ENCODE results near the gene INSM1. TPM values are rescaled to one million over a fixed set of nuclear protein-coding genes. Genes with fewer than 3 reads are reported as not detected.

INSM1 gene
- total RNA-seq, 1 experiment from 2014 or later: 3.3 TPM

DNA sequence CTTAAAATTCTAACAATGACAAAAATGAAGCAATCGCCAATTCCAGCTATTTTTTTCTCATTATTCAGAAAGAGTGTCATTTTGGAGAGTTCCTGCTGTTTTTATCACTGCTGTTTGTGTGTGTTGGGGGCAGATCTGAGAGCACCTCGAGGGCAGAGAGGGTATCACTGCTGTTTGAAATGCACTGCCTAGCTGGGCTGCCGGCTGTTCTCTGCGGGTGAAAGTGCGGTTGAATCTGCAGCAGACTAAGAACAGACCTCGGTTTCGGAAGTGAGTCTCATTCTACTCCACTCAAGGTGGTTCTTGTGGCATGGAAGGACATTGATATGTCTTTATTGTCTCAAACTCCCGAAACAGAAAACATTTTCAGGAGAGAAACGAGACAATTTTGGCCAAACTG is 18.3 kb downstream of the INSM1 start (continued):
- TF ChIP-seq, protein P1, sequence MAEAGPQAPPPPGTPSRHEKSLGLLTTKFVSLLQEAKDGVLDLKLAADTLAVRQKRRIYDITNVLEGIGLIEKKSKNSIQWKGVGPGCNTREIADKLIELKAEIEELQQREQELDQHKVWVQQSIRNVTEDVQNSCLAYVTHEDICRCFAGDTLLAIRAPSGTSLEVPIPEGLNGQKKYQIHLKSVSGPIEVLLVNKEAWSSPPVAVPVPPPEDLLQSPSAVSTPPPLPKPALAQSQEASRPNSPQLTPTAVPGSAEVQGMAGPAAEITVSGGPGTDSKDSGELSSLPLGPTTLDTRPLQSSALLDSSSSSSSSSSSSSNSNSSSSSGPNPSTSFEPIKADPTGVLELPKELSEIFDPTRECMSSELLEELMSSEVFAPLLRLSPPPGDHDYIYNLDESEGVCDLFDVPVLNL (CRISPR knock-in tag; IDR thresholded peaks at IDR 0.05; ENCODE audit: borderline replicate concordance, low read depth): no peak
- TF ChIP-seq ZNF396 (CRISPR knock-in tag; IDR thresholded peaks at IDR 0.05; ENCODE audit: borderline replicate concordance): no peak
- TF ChIP-seq, protein P2, sequence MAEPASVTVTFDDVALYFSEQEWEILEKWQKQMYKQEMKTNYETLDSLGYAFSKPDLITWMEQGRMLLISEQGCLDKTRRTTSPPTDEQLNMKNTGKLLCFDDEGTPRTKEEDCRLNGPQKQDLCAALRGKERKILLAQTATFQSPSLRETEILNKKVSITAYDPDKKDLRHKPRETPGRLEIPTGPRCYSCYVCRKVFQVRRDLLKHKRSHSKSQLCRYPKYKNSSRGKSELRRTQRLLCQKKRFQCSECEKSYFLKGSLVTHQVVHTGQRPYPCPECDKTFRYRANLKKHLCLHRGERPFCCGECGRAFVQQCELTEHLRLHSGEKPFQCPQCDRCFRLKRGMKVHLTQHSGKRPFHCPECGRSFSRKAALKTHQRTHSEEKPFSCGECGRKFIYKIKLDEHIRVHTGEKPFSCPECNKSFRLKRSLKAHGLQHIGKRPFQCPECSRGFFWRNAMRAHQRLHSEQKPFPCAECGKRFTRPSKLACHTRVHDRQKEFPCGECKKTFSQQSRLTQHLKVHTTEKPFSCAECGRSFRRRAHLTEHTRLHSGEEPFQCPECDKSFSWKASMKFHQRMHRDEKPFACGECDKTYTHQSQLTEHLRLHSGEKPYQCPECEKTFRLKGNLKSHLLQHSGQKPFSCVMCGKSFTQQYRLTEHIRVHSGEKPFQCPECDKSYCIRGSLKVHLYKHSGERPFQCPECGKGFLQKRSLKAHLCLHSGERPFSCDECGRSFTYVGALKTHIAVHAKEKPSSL (CRISPR knock-in tag; conservative IDR thresholded peaks at IDR 0.05): no peak
- no peak for TF ChIP-seq ZNF232 (CRISPR knock-in tag; IDR thresholded peaks at IDR 0.05)
- TF ChIP-seq, protein P3, sequence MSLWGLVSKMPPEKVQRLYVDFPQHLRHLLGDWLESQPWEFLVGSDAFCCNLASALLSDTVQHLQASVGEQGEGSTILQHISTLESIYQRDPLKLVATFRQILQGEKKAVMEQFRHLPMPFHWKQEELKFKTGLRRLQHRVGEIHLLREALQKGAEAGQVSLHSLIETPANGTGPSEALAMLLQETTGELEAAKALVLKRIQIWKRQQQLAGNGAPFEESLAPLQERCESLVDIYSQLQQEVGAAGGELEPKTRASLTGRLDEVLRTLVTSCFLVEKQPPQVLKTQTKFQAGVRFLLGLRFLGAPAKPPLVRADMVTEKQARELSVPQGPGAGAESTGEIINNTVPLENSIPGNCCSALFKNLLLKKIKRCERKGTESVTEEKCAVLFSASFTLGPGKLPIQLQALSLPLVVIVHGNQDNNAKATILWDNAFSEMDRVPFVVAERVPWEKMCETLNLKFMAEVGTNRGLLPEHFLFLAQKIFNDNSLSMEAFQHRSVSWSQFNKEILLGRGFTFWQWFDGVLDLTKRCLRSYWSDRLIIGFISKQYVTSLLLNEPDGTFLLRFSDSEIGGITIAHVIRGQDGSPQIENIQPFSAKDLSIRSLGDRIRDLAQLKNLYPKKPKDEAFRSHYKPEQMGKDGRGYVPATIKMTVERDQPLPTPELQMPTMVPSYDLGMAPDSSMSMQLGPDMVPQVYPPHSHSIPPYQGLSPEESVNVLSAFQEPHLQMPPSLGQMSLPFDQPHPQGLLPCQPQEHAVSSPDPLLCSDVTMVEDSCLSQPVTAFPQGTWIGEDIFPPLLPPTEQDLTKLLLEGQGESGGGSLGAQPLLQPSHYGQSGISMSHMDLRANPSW (CRISPR knock-in tag; conservative IDR thresholded peaks at IDR 0.05; ENCODE audit: low read depth): no peak
- TF ChIP-seq, protein P4, sequence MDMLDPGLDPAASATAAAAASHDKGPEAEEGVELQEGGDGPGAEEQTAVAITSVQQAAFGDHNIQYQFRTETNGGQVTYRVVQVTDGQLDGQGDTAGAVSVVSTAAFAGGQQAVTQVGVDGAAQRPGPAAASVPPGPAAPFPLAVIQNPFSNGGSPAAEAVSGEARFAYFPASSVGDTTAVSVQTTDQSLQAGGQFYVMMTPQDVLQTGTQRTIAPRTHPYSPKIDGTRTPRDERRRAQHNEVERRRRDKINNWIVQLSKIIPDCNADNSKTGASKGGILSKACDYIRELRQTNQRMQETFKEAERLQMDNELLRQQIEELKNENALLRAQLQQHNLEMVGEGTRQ (CRISPR knock-in tag; IDR thresholded peaks at IDR 0.05): no peak
- TF ChIP-seq, protein P5, sequence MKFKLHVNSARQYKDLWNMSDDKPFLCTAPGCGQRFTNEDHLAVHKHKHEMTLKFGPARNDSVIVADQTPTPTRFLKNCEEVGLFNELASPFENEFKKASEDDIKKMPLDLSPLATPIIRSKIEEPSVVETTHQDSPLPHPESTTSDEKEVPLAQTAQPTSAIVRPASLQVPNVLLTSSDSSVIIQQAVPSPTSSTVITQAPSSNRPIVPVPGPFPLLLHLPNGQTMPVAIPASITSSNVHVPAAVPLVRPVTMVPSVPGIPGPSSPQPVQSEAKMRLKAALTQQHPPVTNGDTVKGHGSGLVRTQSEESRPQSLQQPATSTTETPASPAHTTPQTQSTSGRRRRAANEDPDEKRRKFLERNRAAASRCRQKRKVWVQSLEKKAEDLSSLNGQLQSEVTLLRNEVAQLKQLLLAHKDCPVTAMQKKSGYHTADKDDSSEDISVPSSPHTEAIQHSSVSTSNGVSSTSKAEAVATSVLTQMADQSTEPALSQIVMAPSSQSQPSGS (CRISPR knock-in tag; IDR thresholded peaks at IDR 0.05; ENCODE audit: borderline replicate concordance, low read depth): no peak

DNA sequence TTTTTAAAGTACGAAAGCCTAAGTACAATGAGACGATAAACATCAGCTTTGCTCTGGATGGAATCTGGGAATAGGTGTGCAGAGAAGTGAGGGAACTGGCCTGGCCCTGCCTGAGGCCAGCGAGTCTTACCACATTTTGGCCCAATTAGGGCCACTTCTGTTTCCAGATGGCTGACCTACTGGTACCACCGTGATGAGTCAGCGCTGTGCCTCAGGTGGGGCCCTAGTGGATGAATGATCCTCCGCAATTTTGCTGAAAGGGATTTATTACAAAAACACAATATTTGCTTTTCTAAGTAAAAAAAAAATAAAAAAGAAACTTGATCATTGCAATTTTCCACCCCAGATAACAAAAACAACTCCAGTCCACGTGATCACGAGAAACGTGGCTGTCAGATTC is 22.5 kb downstream of the INSM1 start:
- Mint-ChIP-seq H3K4me3 (no peak overlapping the region), H3K9me3 (no peaks in the 10 kb centered on the region), H3K36me3 (0 out of 2 replicates have a peak, but pooled peaks cover 8% of the 10 kb centered on the region), H3K27me3 (ENCODE audit: low read depth) (no peaks in the 10 kb centered on the region), H3K4me1 (peaks cover 3% of the 10 kb centered on the region; the same call in 1 of the 2 replicates), H3K27ac (no peak overlapping the region)
- no peak for DNase-seq (ENCODE audit: low spot score)
- ChIA-PET CTCF (no interaction called here), POLR2A (no interaction called here)
- TF ChIP-seq OVOL2 (CRISPR knock-in tag; IDR thresholded peaks at IDR 0.05; ENCODE audit: borderline replicate concordance): no peak
- TF ChIP-seq, protein P6, sequence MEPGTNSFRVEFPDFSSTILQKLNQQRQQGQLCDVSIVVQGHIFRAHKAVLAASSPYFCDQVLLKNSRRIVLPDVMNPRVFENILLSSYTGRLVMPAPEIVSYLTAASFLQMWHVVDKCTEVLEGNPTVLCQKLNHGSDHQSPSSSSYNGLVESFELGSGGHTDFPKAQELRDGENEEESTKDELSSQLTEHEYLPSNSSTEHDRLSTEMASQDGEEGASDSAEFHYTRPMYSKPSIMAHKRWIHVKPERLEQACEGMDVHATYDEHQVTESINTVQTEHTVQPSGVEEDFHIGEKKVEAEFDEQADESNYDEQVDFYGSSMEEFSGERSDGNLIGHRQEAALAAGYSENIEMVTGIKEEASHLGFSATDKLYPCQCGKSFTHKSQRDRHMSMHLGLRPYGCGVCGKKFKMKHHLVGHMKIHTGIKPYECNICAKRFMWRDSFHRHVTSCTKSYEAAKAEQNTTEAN (CRISPR knock-in tag; IDR thresholded peaks at IDR 0.05): no peak
- no peak for ATAC-seq

DNA sequence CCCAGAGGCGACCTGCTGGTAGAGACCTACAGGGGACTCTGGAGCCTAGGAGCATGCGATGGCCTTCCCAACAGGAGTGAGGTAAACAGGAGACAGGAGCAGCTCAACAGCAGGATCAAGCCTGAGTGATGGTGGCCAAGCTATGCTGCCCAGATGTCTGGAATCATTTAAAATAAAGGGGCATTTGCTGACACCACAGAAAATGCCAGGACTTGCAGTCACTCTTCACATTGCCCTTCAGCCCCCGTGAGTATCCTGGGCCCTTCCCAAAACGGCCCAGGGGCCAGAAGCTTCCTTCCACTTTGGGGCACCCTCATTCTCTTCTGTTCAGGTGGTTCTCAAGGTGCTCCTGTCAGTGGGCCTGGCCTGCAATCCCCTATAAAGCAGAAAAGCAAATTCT is 23.2 kb downstream of the INSM1 start:
- CTCF ChIA-PET: interaction anchor here (1.4 kb wide), 1 partner anchor 203 kb away, joined by 6 read pairs; no protein-coding TSS in a partner anchor
- Mint-ChIP-seq H3K27ac (no peak overlapping the region), H3K9me3 (no peaks in the 10 kb centered on the region), H3K4me1 (peaks cover 8% of the 10 kb centered on the region), H3K27me3 (ENCODE audit: low read depth) (no peaks in the 10 kb centered on the region), H3K36me3 (0 out of 2 replicates have a peak, but pooled peaks cover 8% of the 10 kb centered on the region), H3K4me3 (no peak overlapping the region)
- ATAC-seq: no peak
- no peak for DNase-seq (ENCODE audit: low spot score)
- POLR2A ChIA-PET: no interaction called here
- TF ChIP-seq SMAD4 (CRISPR knock-in tag; IDR thresholded peaks at IDR 0.05): no peak
- TF ChIP-seq, protein P7, sequence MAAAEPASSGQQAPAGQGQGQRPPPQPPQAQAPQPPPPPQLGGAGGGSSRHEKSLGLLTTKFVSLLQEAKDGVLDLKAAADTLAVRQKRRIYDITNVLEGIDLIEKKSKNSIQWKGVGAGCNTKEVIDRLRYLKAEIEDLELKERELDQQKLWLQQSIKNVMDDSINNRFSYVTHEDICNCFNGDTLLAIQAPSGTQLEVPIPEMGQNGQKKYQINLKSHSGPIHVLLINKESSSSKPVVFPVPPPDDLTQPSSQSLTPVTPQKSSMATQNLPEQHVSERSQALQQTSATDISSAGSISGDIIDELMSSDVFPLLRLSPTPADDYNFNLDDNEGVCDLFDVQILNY (CRISPR knock-in tag; IDR thresholded peaks at IDR 0.05): no peak
- TF ChIP-seq, protein P4 (CRISPR knock-in tag; IDR thresholded peaks at IDR 0.05): no peak
- no peak for TF ChIP-seq MXD4 (CRISPR knock-in tag; IDR thresholded peaks at IDR 0.05; ENCODE audit: borderline replicate concordance)
- no peak for TF ChIP-seq JAZF1 (CRISPR knock-in tag; IDR thresholded peaks at IDR 0.05)
- TF ChIP-seq, protein P8, sequence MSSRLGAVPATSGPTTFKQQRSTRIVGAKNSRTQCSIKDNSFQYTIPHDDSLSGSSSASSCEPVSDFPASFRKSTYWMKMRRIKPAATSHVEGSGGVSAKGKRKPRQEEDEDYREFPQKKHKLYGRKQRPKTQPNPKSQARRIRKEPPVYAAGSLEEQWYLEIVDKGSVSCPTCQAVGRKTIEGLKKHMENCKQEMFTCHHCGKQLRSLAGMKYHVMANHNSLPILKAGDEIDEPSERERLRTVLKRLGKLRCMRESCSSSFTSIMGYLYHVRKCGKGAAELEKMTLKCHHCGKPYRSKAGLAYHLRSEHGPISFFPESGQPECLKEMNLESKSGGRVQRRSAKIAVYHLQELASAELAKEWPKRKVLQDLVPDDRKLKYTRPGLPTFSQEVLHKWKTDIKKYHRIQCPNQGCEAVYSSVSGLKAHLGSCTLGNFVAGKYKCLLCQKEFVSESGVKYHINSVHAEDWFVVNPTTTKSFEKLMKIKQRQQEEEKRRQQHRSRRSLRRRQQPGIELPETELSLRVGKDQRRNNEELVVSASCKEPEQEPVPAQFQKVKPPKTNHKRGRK (CRISPR knock-in tag; IDR thresholded peaks at IDR 0.05; ENCODE audit: borderline replicate concordance): no peak

Measured in WTC11 (cell line).